Thoracic aorta (tissue), 2 donors: ENCODE data around the gene JAM2. TPM values are rescaled to one million over a fixed set of nuclear protein-coding genes. Genes with fewer than 3 reads are reported as not detected.

ENCODE experiments used
- ATAC-seq: fragments of 150-250 bp; one replicate; pipeline ENCODE4 v1.8.0; 2017; ENCODE audit warnings: low read depth; ENCODE audit not compliant: insufficient number of reproducible peaks, low FRiP score
- DNase-seq: peaks from one replicate; pipeline ENCODE4 v3.0.0-alpha.2; 2020; ENCODE audit warnings: low spot score
- H3K27ac ChIP-seq, 2 donors: fragments of 200-600 bp; sonication (generic); 1 replicate in 1 of 2; 2 replicates in 1 of 2; pipeline ENCODE4 v1.5.1; 2016; ENCODE audit warnings: mild to moderate bottlenecking in 2 of 2, moderate library complexity in 2 of 2
- H3K27me3 ChIP-seq: fragments of 200-600 bp; sonication (generic); replicated peaks from 2 replicates; pipeline ENCODE4 v1.6.0; 2016; ENCODE audit warnings: mild to moderate bottlenecking; ENCODE audit not compliant: insufficient read depth
- H3K36me3 ChIP-seq: fragments of 200-600 bp; sonication (generic); one replicate; pipeline ENCODE4 v1.5.1; 2016
- H3K4me1 ChIP-seq, 2 donors: fragments of 200-600 bp; sonication (generic); 1 replicate in 1 of 2; 2 replicates in 1 of 2; pipeline versions ENCODE4 v1.5.1 to v1.6.0; 2016; ENCODE audit warnings: low read depth in 2 of 2, mild to moderate bottlenecking in 1 of 2; ENCODE audit not compliant: control insufficient read depth in 1 of 2
- H3K4me3 ChIP-seq: fragments of 200-600 bp; sonication (generic); 2 replicates; pipeline ENCODE4 v1.5.1; 2016; ENCODE audit warnings: mild to moderate bottlenecking
- H3K9me3 ChIP-seq: fragments of 200-600 bp; sonication (generic); 2 replicates; pipeline ENCODE4 v1.5.1; 2016
- CTCF ChIP-seq: fragments of 200-600 bp; sonication (generic); IDR thresholded peaks from one replicate; pipeline ENCODE4 v1.5.1; 2019; ENCODE audit warnings: antibody characterized with exemption
- total RNA-seq, 2 donors: library from RNA; depleted of rRNA; stranded (reverse); fragments of >200 nt; gene quantifications; one replicate each; pipeline versions ENCODE4 v1.1.0 to v1.2.3, GENCODE V29; 2016

Gene JAM2
- total RNA-seq, 2 donors from 2014 or later, result 10.2 to 20.9 TPM

GRCh38 chr21:25647647-25648046 lies 8.6 kb downstream of the JAM2 start:
- no peaks in the 10 kb centered on the region for H3K9me3 ChIP-seq
- ATAC-seq, result no peak
- TF ChIP-seq CTCF, result no peak

GRCh38 chr21:25649146-25649545 lies 10.1 kb downstream of the JAM2 start:
- Histone ChIP-seq H3K9me3 (no peaks in the 10 kb centered on the region), H3K27ac (no peak overlapping the region), H3K36me3 (no peaks in the 10 kb centered on the region), H3K4me3 (no peak overlapping the region), H3K27me3 (no peaks in the 10 kb centered on the region), H3K4me1 (no peaks in the 10 kb centered on the region)
- TF ChIP-seq CTCF, result no peak
- ATAC-seq (no peak), DNase-seq (no peak)

More at GRCh38 chr21:25647647-25648046, 8.6 kb downstream of the JAM2 start:
- H3K4me1 ChIP-seq, result no peaks in the 10 kb centered on the region
- H3K36me3 ChIP-seq, result no peaks in the 10 kb centered on the region
- no peak for DNase-seq
- H3K4me3 ChIP-seq, result no peak overlapping the region
- H3K27ac ChIP-seq, result no peak overlapping the region
- no peaks in the 10 kb centered on the region for H3K27me3 ChIP-seq

- ATAC-seq (no peak), DNase-seq (no peak)
- H3K27ac ChIP-seq, result no peak overlapping the region
- H3K27me3 ChIP-seq, result no peaks in the 10 kb centered on the region
- no peaks in the 10 kb centered on the region for H3K4me1 ChIP-seq
- H3K4me3 ChIP-seq, result no peak overlapping the region
- no peak for TF ChIP-seq CTCF
- H3K9me3 ChIP-seq, result no peaks in the 10 kb centered on the region
- H3K36me3 ChIP-seq, result no peaks in the 10 kb centered on the region
These were observed 17.4 kb downstream of the JAM2 start for GRCh38 chr21:25656412-25656811.

- TF ChIP-seq CTCF, result no peak
- Histone ChIP-seq H3K27ac (no peak overlapping the region), H3K4me1 (no peaks in the 10 kb centered on the region), H3K4me3 (no peak overlapping the region), H3K27me3 (no peaks in the 10 kb centered on the region), H3K36me3 (no peaks in the 10 kb centered on the region), H3K9me3 (no peaks in the 10 kb centered on the region)
- ATAC-seq, result no peak
- DNase-seq, result no peak
These were observed 18.1 kb downstream of the JAM2 start for GRCh38 chr21:25657140-25657539.

GRCh38 chr21:25658427-25659035 lies 19.5 kb downstream of the JAM2 start:
- ATAC-seq (no peak), DNase-seq (no peak)
- Histone ChIP-seq H3K4me1 (no peaks in the 10 kb centered on the region), H3K27me3 (no peaks in the 10 kb centered on the region), H3K9me3 (no peaks in the 10 kb centered on the region), H3K4me3 (no peak overlapping the region), H3K27ac (no peak overlapping the region), H3K36me3 (no peaks in the 10 kb centered on the region)
- no peak for TF ChIP-seq CTCF
